NCI-H1417 (cell line): Measurements from ENCODE around the gene TMPRSS3.
A peak's percentile ranks its signal among the peaks of the same experiment; 100 is the strongest.

Experiments used
- DNase-seq, 3 experiments: peaks; one replicate each; lab custom pipeline; 2025; lab: John Stamatoyannopoulos, UW

Gene TMPRSS3

DNA sequence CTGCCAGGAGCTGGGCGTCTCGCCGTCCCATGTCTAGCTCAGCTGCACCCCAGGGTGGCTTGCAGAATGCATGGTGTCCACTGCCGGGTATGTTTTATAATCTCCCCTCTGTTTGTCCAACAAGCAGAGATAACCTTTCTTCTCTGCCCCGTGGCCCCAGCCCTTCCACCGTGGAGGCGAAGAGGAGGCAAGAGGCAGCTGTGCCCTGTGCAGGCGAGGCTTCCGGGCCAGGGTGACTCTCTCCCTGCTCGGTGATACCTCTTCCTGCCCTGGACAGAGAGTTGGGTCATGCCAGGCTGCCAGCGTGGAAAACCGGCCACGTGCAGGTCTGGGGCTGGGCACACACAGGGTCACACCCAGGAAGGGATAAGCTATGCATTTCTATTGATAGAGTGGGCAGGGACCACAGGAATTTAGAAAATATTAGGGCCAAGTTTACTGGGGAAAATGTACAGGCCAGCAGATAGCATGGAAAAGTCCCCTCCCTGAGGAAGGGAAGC, 44.9 kb downstream of the TMPRSS3 start, which contains the start of gene TFF2:
TSS of gene TFF2 (minus strand) at position 68 of the 500 bp plus-strand sequence. CDS start at position 31, 37 bp downstream.
- no peak for DNase-seq

DNA sequence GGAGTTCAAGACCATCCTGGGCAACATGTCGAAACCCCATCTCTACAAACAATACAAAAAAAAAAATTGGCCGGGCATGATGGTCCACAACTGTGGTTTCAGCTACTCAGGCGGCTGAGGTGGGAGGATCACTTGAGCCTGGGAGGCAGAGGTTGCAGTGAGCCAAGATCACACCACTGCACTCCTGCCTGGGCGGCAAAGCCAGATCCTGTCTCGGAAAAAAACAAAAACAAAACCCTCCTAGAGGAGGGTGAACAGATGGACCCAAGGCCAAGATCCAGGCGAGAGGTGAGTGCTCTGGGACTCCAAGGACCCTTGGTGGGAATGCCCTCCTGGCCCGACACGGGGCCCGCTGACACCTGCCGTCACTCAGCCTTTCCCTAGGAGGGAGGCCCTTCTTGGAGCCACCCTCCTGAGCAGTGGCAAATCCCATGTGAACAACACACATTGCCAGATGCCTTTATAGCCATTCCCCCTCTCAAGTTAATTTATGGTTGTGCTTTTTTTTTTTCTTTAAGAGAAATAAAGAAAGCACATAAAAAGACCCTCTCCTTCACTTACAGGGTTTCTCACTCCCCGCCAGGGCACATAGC, 45.4 kb downstream of the TMPRSS3 start:
- DNase-seq: no peak

DNA sequence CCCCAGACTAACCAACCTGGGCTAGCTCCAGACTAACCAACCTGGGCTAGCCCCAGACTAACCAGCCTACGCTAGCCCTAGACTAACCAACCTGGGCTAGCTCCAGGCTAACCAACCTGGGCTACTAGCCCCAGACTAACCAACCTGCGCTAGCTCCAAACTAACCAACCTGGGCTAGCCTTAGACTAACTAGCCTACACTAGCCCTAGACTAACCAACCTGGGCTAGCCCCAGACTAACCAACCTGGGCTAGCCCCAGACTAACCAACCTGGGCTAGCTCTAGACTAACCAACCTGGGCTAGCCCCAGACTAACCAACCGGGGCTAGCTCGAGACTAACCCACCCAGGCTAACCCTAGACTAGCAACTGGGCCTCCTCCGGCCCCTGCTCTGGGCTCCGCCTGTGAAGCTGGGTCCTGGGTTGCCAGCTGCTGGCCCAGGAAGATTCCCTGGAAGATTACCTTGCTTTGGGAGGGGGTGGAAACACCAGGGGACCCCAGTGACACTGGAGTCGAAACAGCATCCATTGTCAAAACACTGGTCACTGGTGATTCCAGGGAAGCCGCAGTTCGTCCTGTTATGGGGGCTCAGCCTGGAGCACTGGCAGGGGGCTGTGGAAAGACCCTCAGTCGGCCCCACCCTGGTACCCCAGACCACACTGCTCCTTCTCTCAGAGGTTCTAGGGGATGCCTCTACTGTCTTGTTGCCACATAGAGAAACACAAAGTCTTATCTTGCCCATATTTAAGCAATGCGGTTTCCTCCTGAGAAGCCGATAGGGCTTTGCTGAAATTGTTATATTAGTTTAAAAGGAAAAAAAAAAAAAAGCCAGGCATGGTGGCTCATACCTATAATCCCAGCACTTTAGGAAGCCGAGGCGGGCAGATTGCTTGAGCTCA, 46.2 kb downstream of the TMPRSS3 start:
- no peak for DNase-seq

DNA sequence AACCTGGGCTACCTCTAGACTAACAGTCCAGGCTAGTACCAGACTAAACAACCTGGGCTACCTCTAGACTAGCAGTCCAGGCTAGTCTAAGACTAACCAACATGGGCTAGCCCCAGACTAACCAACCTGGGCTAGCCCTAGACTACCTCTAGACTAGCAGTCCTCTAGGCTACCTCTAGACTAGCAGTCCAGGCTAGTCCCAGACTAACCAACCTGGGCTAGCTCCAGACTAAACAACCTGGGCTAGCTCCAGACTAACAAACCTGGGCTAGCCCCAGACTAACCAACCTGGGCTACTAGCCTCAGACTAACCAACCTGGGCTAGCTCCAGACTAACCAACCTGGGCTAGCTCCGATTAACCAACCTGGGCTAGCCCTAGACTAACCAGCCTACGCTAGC, 47.1 kb downstream of the TMPRSS3 start:
- no peak for DNase-seq

DNA sequence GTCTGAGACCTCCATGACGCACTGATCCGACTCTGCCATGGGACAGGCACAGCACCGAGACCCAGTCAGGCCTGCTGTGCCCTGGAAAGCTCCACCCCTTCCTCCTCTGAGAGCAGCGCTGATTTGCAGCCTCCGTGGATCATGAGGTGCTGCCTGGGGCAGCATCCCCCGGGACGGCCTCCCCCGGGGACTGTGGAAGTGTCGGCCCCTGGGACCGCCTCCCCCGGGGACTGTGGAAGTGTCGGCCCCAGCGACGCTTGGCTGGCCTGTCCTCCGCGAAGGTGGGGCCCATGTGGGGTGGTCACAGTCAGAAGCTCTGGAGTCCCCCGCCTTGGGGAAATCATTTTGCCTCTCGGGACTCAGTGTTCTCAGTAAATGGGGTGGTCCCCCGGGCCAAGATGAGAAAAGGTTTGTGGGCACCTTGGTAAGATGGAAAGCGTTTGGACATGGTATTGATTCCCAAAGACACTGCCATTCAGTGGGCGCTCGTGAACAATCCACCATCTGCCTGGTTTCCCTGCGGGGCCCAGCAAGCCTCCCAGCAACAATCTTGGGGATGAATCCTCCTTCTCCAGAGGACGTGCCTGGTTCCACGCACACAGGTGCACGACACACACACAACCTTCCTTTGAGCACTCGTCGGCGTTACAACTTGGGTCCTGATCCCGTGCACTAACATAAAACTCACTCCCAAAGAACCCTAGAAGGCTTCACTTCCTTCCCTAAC, 48.1 kb downstream of the TMPRSS3 start:
- no peak for DNase-seq

DNA sequence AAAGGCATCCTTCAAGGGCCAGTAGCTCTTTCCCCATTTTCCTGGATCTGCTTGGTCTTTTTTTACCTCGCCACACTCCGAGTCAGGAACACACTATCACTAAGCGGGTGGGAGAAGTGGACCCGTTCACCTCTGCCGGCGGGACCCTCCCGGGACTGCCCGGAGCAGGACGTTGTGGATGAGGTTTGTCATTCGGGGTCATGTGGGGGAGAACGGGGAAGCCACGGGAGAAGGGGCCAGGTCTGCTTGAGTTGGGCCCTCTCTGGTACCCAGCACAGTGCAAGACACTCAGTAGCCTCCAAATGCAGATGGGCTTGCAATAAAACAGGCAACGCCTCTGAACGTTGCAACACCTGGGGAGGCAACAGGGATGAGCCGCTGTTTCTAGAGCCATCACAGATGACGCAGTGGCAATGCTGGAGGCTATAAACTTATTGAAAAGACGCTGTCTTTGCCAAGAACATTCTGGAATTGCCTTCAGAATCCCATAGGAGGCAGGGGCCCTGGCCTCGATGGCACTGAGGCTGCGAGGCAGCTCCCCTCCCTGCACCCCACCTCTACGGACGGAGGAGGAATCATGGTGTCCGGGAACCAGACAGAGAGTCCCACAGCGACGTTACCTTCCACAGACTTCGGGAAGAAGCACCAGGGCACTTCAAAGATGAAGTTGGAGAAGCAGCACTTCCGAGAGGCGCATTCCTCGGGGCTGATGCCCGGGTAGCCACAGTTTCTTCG, 48.8 kb downstream of the TMPRSS3 start:
- no peak for DNase-seq

DNA sequence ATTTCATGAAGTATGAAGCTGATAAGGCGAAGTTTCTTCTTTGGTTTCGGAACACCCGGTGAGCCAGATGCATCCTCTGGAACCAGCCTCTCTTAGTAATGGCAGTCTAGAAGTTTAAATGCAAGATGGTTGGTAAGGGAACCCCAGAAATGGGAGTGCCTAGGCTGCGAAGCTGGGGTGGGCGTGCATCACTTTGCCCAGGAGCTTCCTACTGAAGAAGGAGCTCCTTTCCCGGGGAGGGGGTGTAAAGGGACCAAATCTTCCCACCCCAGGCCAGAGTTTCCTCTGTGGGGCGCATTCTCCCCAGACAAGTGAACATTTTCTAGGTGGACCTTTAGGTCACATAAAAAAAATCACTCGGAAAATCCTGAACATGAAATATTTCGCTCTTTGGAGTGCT, 49.4 kb downstream of the TMPRSS3 start:
- DNase-seq: no peak

DNA sequence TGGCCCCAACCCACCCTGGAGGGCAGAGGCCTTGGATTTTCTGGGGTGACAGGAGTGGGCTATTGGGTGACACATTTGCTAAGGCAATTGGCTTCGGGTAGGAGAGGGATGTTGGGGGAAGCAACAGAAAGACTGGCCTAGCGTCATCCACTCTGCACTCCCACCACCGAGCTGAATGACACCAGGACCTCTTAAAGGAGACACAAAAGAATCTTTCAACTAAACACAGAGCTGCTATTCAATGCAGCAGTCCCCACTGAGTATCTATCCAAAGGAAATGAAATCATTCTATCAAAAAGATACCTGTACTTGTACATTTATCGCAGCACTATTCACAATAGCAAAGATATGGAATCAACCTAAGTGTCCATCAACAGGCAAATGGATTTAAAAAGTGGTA, 51.2 kb downstream of the TMPRSS3 start:
- no peak for DNase-seq

DNA sequence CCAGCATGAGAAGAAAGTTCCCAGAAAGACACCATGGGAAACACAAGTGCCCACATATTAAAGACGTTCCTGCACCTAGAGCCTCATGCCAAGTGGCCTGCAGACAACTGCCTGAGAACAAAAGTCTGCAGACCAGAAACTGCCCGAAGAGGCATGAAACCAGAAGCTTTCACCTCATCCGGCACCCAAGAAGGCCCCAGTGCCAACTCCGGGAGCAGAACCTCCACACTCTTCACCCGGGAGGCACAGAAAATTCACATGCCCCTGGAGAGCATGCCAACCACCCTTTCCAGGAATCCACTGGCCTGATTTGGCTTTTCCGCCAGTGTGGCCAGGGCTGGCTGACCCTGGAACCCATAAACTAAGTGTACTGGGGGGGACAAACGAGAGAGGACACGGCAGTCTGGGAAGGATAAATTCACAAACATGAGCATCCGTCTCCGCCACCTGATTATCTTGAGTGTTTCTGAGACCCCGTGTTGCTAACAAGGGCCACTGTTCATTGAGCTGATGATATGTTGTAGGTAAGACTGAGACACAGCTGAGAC, 51.8 kb downstream of the TMPRSS3 start:
- DNase-seq: no peak

DNA sequence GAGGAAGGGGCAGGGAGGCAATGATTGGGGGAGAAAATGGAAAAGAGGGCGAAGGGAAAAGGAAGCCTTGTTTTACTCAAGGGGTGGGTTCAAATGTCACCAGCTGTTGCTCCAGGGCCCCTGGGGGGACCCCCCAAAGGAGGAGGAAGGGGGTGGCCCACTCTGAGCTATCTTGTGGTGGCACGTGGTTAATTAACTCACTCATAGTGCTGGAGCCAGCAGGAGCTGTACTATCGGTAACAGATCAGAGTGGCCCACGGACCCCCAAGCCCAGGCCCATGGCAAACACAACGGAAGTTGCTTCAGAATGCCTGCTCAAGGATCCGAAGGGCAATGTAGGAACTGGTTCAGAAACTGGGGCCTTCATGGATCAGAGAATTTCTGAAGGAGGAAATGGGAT, 52.3 kb downstream of the TMPRSS3 start:
- no peak for DNase-seq

DNA sequence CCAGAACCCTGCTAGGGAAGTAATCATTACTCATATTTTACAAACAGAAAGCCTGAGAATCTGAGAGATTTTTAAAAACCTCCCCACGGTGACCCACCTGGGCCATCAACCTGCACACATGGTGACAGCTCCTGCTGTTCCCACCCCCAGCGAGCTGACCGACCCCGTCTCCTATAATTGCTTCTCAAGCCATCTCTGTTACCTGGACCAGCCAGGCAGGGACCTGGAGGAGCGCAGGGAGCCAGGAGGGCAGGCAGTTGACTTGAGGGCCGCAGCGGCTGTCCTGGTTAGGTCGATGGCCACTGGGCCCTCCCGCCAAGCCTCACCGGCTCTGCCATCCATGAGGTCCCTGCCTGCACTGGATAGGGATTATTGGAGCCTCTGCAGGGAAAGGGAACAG, 52.8 kb downstream of the TMPRSS3 start:
- no peak for DNase-seq

DNA sequence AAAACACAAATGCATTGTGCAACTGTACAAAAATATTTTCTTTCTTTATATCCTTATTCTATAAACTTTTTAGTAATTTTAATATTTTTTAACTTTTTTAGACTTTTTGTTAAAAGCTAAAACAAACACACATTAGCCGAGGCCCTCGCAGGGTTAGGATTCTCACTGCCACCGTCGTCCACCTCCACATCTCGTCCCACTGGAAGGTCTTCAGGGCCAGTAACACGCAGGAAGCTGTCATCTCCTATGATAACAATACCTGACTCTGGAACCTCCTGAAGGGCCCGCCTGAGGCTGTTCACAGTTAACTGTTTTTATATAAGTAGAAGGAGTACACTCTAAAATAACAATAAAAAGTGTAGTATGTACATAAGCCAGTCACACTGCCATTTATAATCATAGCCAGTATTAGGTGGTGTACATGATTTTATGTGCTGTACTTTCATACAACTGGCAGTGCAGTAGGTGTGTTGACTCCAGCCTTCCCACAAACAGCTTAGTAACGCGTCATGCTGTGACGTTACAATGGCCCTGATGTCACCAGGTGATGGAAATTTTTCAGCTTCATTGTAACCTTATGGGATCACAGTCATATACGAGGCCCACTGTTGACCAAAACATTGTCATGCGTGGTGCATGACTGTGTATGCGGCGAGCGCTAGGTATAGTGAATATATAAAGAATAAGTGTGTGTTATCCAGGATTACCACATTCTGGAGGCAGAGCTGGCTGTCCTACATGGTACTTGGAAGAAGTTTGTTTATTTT, 53.9 kb downstream of the TMPRSS3 start:
- peak in 2 of 3 experiments; percentile 14 to 56 for DNase-seq

DNA sequence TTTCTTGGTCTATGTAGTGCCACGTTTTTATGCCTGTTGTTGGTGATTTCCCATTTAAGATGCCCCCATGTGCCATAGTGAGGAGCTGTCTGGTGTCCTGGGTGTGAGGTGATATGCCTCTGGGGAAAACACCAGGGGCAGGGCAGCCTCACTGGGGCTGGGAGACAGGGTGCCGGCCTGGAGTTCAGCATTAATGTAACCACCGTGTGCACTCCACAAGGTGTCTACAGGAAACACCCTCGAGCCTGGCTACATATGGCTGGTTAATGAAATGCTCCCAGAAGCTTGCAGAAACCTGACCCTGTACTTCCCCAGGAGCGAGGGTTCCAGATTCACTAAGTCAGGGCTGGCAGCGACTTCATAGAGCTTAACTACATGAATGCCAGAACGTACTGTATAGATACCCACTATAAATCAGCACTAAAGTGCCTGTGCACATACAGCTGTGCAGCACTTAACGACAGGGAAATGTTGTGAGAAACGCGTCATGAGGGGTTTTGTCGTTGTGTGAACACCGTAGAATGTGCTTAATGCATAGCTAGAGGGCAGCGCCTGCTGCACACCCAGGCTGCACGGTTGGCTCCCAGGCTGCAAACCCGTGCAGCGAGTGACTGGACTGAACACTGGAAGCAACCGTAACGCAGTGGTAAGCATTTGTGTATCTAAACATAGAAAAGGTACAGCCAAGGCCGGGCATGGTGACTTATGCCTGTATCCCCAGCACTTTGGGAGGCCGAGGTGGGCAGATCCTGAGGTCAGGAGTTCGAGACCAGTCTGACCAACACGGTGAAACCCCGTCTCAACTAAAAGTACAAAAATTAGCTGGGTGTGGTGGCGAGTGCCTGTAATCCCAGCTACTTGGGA, 55.4 kb downstream of the TMPRSS3 start:
- no peak for DNase-seq

DNA sequence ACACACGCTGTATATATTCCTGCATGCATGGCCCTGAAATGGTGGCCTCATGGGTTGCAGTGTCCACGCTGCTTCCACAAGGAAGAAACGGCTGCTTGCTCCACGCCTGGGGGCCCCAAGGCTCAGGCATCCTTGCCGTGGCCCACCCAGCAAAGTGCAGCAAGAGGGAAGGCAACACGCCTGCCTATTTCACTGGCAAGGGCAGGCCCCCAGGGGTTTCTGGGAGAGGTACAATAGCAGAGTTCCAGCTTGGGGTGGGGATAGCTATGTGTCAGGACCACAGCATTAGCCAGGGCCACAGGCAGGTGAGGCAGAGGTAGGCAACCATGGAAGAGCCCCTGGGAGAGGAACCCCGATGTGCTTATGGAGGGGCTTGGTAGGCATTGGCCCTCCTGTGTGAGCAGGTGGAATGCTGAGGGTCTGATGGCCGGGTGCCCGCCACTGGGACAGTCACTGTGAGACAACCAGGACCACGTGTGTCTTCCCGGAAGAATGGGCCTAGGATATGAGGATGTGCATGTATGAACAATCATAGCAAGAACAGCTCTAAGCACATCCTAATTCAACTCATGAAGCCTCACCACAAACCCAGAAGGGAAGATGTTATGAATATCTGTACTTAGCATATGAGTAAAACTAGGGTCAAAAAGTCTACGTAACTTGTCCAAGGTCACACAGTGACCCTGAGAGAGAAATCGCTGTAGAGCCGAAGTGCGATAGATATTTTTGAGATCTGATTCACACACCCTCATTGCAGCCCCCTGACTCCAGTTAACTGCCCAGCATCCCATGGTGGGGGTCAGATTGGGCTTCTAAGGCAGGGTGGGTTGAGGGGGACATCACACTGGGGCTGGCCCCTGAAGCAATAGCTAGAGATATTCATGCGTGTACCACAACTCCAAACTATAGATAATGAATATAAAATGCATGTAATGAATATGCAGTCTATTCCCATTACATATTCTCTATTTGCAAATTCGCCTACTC, 56.8 kb downstream of the TMPRSS3 start:
- DNase-seq: no peak

DNA sequence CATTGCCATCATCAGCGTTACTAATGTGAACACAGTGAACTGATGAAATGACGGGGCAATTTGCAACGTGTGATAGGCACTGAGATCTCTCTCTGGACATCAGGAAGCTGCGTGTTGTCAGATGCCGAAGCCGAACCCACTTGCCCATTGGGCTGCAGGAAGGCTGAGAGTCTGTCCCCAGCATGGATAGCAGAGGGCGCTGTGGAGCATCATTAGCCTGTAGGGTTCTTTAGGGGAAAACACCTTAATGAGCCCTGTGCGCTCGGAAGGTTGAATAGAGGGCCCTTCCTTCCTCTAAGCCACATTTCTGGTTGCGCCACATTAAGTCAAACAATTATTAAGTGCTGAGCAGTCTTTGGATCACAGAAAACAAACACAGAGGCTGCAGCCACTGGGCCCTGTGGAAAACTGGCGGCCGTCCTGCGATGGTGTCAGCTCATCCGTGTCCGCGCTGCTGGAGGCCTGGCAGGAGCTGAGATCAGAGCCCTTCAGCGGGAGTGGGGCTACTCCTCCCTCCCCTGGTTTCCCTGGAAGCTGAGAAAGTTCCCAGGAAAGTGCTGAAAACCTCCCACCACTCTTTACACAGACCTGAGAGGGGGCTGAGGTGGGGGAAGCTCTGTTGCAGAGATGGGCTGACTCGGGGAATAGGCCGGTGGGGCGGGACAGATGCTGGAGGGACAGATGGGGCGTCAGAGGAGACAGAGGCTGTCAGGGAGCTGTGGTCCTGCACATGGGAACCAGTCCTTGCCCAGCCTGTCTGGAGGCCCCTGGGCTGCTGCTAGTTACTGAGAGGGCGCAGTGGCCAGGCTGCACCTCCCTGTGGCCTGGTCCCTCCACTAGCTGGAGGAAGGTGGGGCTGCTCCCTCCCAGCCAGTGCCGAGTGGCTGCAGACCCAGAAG, 57.8 kb downstream of the TMPRSS3 start:
- peak; percentile 91 to 97 (median 91) for DNase-seq

DNA sequence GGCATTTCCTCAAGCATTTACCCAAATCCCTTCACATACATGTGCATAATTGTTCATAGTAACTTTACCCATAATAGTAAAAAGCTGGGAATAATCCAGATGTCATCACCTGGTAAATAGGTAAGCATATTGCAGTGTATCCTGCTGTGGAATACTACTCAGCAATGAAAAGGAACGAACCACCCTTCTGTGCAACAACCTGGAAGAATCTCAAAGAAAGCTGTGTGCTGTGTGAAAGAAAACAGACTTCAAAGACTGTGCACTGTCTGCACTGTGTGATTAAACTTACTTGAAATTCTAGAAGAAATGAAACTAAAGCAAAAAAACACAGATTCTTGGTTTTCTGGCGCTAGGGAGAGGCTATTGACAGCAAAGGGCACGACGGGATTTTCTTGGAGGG, 58.6 kb downstream of the TMPRSS3 start:
- no peak for DNase-seq

DNA sequence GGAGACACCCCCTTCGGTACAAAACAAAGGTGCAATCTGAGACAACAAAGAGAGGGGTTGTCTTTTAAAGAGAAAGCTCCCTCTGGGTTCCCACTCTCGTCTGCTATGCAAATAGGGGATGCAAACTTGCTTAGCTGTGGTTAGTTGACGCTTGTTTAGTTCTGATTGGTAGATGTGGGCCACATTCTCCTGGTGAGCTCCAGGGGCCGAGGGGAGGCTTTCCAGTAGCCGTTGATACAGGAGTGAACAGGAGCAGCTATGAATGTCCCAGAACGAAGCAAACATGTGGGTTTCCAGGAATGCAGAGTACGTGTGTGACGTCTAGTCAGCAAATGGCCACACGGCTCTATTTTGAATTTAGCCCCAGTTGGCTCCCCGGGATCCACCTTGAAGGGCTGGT, 59.8 kb downstream of the TMPRSS3 start:
- no peak for DNase-seq
